ENCODE measurements around the gene SOX6.

GRCh38 chr11:15965562-15966250 lies 390.6 kb downstream of the SOX6 start:
- no peak for TF ChIP-seq CTCF (IDR thresholded peaks at IDR 0.05; ENCODE audit: extremely low read depth in 1 of 2, insufficient read depth in 1 of 2, low read depth in 1 of 2, low read length in 2 of 2)
- TF ChIP-seq MAX (IDR thresholded peaks at IDR 0.05; ENCODE audit: insufficient read depth, insufficient read length), result no peak
- TF ChIP-seq POLR2AphosphoS5 (IDR thresholded peaks at IDR 0.05; ENCODE audit: insufficient read depth, low read depth, low read length), result no peak
